WTC11 (cell line): ENCODE results near the gene GLRA2. TPM values are rescaled to one million over a fixed set of nuclear protein-coding genes. Genes with fewer than 3 reads are reported as not detected.

Source experiments
- ATAC-seq: fragments of 200-7000 bp; cut with Tn5 transposase; 2 replicates; pipeline ENCODE4 v1.10.0; 2021; ENCODE audit warnings: mild to moderate bottlenecking, moderate library complexity
- CTCF ChIA-PET: fragments of 300-600 bp; sonication (Branson Sonifier 250); formaldehyde crosslinking; loops from one replicate; lab custom pipeline; 2021; ENCODE audit warnings: antibody characterized with exemption; lab: Charles Lee
- POLR2A ChIA-PET: fragments of 350-600 bp; sonication (Branson Sonifier 250); formaldehyde crosslinking; loops from one replicate; lab custom pipeline; 2021; ENCODE audit warnings: antibody characterized with exemption; lab: Charles Lee
- DNase-seq: peaks from one replicate; pipeline ENCODE4 v3.0.0; 2021; ENCODE audit warnings: low spot score
- H3K27ac Mint-ChIP-seq: 2 replicates; pipeline ENCODE4 v1.8.0; 2021; ENCODE audit warnings: mixed read lengths
- H3K27me3 Mint-ChIP-seq: 2 replicates; pipeline ENCODE4 v1.8.0; 2021; ENCODE audit warnings: low read depth, mild to moderate bottlenecking, moderate library complexity, mixed read lengths
- H3K36me3 Mint-ChIP-seq: 2 replicates; pipeline ENCODE4 v1.8.0; 2021; ENCODE audit warnings: mixed read lengths
- H3K4me1 Mint-ChIP-seq: 2 replicates; pipeline ENCODE4 v1.8.0; 2022; ENCODE audit warnings: mixed read lengths
- H3K4me3 Mint-ChIP-seq: 2 replicates; pipeline ENCODE4 v1.8.0; 2021; ENCODE audit warnings: mild to moderate bottlenecking, moderate library complexity, mixed read lengths
- H3K9me3 Mint-ChIP-seq: 2 replicates; pipeline ENCODE4 v1.8.0; 2021; ENCODE audit warnings: mixed read lengths
- CREM ChIP-seq: sonication (generic); formaldehyde crosslinking; IDR thresholded peaks from 2 replicates; pipeline ENCODE4 v1.8.1; 2022; ENCODE audit warnings: mild to moderate bottlenecking, missing genetic modification reagents, moderate library complexity
- EMX1 ChIP-seq: fragments of 250-450 bp; sonication (Bioruptor Pico); IDR thresholded peaks from 2 replicates; pipeline ENCODE4 v1.8.0; 2021; ENCODE audit warnings: mild to moderate bottlenecking
- FOXJ3 ChIP-seq: sonication (generic); formaldehyde crosslinking; IDR thresholded peaks from 2 replicates; pipeline ENCODE4 v1.9.0; 2021; ENCODE audit warnings: missing genetic modification reagents, mild to moderate bottlenecking, borderline replicate concordance
- GABPB1 ChIP-seq: sonication (generic); formaldehyde crosslinking; IDR thresholded peaks from 2 replicates; pipeline ENCODE4 v1.8.1; 2023; ENCODE audit warnings: mild to moderate bottlenecking, missing genetic modification reagents
- GRHL2 ChIP-seq: fragments of 250-450 bp; sonication (Bioruptor Pico); IDR thresholded peaks from 2 replicates; pipeline ENCODE4 v1.8.0; 2022; ENCODE audit warnings: mild to moderate bottlenecking, moderate library complexity; ENCODE audit not compliant: insufficient replicate concordance, severe bottlenecking
- KAT7 ChIP-seq: sonication (generic); formaldehyde crosslinking; IDR thresholded peaks from 2 replicates; pipeline ENCODE4 v1.8.1; 2023; ENCODE audit warnings: missing genetic modification reagents, mild to moderate bottlenecking, borderline replicate concordance
- MYBL2 ChIP-seq: sonication (generic); formaldehyde crosslinking; IDR thresholded peaks from 2 replicates; pipeline ENCODE4 v1.8.1; 2023; ENCODE audit warnings: mild to moderate bottlenecking, moderate library complexity, missing genetic modification reagents
- NFE2L1 ChIP-seq: sonication (generic); formaldehyde crosslinking; IDR thresholded peaks from 2 replicates; pipeline ENCODE4 v1.8.1; 2023; ENCODE audit warnings: missing genetic modification reagents
- PRRX2 ChIP-seq: fragments of 250-450 bp; sonication (Bioruptor Pico); IDR thresholded peaks from 2 replicates; pipeline ENCODE4 v1.8.0; 2021; ENCODE audit warnings: mild to moderate bottlenecking
- TP53 ChIP-seq: sonication (generic); formaldehyde crosslinking; IDR thresholded peaks from 2 replicates; pipeline ENCODE4 v1.8.1; 2023; ENCODE audit warnings: mild to moderate bottlenecking, missing genetic modification reagents
- ZNF317 ChIP-seq: sonication (generic); formaldehyde crosslinking; IDR thresholded peaks from 2 replicates; pipeline ENCODE4 v1.8.1; 2023; ENCODE audit warnings: low read depth, mild to moderate bottlenecking, moderate library complexity, missing genetic modification reagents, borderline replicate concordance
- ZNF396 ChIP-seq: fragments of 250-450 bp; sonication (Bioruptor Pico); IDR thresholded peaks from 2 replicates; pipeline ENCODE4 v1.8.0; 2021; ENCODE audit warnings: mild to moderate bottlenecking, moderate library complexity, borderline replicate concordance
- total RNA-seq: library from RNA; stranded (reverse); gene quantifications from 3 replicates; pipeline ENCODE4 v1.2.3, GENCODE V29; 2021
- TF ChIP-seq, protein P1 (sequence below): sonication (generic); formaldehyde crosslinking; IDR thresholded peaks from 2 replicates; pipeline ENCODE4 v1.8.1; 2022; ENCODE audit warnings: mild to moderate bottlenecking, missing genetic modification reagents, moderate library complexity, borderline replicate concordance
- TF ChIP-seq, protein P2 (sequence below): sonication (generic); formaldehyde crosslinking; conservative IDR thresholded peaks from 2 replicates; pipeline ENCODE4 v1.8.1; 2022; ENCODE audit warnings: mild to moderate bottlenecking, missing genetic modification reagents
- TF ChIP-seq, protein P3 (sequence below): sonication (generic); formaldehyde crosslinking; IDR thresholded peaks from 2 replicates; pipeline ENCODE4 v1.8.0; 2022; ENCODE audit warnings: mild to moderate bottlenecking, missing genetic modification reagents
- TF ChIP-seq, protein P4 (sequence below): sonication (generic); formaldehyde crosslinking; IDR thresholded peaks from 2 replicates; pipeline ENCODE4 v1.8.1; 2023; ENCODE audit warnings: mild to moderate bottlenecking, missing genetic modification reagents, borderline replicate concordance
- TF ChIP-seq, protein P5 (sequence below): sonication (generic); formaldehyde crosslinking; IDR thresholded peaks from 2 replicates; pipeline ENCODE4 v1.8.0; 2023; ENCODE audit warnings: missing genetic modification reagents, mild to moderate bottlenecking, borderline replicate concordance
- TF ChIP-seq, protein P6 (sequence below): sonication (generic); formaldehyde crosslinking; IDR thresholded peaks from 2 replicates; pipeline ENCODE4 v1.8.1; 2023; ENCODE audit warnings: mild to moderate bottlenecking, missing genetic modification reagents, moderate library complexity
- TF ChIP-seq, protein P7 (sequence below): fragments of 200-600 bp; IDR thresholded peaks from 2 replicates; pipeline ENCODE4 v1.8.0; 2022; ENCODE audit warnings: antibody characterized with exemption
- TF ChIP-seq, protein P8 (sequence below): sonication (generic); formaldehyde crosslinking; IDR thresholded peaks from 2 replicates; pipeline ENCODE4 v1.8.1; 2023; ENCODE audit warnings: mild to moderate bottlenecking, missing genetic modification reagents

Gene GLRA2
- total RNA-seq, 1 experiment from 2014 or later: not detected

DNA sequence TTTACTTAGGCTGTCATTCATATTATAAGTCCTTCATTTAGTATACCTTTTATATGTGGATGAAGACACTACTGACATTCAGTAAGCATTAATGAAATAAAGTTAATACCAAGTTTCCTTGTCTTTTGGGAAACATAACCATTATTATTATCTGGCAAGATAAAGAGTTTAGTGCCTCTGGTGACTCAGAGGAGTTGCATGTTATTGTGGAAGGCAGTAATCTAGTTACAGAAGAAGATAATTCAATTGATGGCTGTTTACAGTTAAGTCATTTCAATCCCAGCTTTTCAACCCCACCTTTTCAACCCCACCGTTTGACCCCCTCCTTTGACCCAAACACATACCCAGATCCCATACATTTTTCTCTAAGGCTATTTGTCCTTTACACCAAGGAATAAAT is 199.7 kb downstream of the GLRA2 start (continued):
- TF ChIP-seq, protein P1, sequence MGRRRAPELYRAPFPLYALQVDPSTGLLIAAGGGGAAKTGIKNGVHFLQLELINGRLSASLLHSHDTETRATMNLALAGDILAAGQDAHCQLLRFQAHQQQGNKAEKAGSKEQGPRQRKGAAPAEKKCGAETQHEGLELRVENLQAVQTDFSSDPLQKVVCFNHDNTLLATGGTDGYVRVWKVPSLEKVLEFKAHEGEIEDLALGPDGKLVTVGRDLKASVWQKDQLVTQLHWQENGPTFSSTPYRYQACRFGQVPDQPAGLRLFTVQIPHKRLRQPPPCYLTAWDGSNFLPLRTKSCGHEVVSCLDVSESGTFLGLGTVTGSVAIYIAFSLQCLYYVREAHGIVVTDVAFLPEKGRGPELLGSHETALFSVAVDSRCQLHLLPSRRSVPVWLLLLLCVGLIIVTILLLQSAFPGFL: no peak
- TF ChIP-seq, protein P2, sequence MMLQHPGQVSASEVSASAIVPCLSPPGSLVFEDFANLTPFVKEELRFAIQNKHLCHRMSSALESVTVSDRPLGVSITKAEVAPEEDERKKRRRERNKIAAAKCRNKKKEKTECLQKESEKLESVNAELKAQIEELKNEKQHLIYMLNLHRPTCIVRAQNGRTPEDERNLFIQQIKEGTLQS (CRISPR knock-in tag): no peak
- TF ChIP-seq MYBL2 (CRISPR knock-in tag): no peak
- TF ChIP-seq FOXJ3 (CRISPR knock-in tag): no peak

DNA sequence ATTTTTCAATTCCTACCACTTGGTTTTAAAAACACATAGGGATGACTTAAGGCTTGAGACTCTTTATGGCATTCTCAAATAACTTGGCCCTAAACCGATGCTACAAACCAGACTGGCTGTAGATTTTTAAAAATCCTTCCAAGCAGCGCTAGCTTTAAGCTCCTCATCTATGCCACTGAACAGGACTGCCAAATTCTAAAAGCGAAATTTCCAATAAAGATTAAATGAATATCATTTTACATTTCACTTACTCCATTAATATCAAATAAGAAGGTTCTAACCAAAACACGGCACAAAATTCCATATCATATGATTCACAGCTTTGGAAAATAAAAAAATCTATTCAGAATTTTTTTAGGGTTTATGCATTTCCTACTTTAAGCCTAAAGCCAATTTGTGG is 209.3 kb downstream of the GLRA2 start:
- Mint-ChIP-seq H3K9me3 (no peaks in the 10 kb centered on the region), H3K36me3 (no peaks in the 10 kb centered on the region), H3K27ac (no peak overlapping the region), H3K4me3 (no peak overlapping the region), H3K4me1 (peaks cover 11% of the 10 kb centered on the region), H3K27me3 (no peaks in the 10 kb centered on the region)
- ChIA-PET POLR2A (no interaction called here), CTCF (no interaction called here)
- ATAC-seq (no peak), DNase-seq (no peak)
- TF ChIP-seq, protein P3, sequence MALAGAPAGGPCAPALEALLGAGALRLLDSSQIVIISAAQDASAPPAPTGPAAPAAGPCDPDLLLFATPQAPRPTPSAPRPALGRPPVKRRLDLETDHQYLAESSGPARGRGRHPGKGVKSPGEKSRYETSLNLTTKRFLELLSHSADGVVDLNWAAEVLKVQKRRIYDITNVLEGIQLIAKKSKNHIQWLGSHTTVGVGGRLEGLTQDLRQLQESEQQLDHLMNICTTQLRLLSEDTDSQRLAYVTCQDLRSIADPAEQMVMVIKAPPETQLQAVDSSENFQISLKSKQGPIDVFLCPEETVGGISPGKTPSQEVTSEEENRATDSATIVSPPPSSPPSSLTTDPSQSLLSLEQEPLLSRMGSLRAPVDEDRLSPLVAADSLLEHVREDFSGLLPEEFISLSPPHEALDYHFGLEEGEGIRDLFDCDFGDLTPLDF (CRISPR knock-in tag): no peak
- TF ChIP-seq GABPB1 (CRISPR knock-in tag): no peak
- TF ChIP-seq, protein P4, sequence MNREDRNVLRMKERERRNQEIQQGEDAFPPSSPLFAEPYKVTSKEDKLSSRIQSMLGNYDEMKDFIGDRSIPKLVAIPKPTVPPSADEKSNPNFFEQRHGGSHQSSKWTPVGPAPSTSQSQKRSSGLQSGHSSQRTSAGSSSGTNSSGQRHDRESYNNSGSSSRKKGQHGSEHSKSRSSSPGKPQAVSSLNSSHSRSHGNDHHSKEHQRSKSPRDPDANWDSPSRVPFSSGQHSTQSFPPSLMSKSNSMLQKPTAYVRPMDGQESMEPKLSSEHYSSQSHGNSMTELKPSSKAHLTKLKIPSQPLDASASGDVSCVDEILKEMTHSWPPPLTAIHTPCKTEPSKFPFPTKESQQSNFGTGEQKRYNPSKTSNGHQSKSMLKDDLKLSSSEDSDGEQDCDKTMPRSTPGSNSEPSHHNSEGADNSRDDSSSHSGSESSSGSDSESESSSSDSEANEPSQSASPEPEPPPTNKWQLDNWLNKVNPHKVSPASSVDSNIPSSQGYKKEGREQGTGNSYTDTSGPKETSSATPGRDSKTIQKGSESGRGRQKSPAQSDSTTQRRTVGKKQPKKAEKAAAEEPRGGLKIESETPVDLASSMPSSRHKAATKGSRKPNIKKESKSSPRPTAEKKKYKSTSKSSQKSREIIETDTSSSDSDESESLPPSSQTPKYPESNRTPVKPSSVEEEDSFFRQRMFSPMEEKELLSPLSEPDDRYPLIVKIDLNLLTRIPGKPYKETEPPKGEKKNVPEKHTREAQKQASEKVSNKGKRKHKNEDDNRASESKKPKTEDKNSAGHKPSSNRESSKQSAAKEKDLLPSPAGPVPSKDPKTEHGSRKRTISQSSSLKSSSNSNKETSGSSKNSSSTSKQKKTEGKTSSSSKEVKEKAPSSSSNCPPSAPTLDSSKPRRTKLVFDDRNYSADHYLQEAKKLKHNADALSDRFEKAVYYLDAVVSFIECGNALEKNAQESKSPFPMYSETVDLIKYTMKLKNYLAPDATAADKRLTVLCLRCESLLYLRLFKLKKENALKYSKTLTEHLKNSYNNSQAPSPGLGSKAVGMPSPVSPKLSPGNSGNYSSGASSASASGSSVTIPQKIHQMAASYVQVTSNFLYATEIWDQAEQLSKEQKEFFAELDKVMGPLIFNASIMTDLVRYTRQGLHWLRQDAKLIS: no peak
- no peak for TF ChIP-seq EMX1 (CRISPR knock-in tag)
- TF ChIP-seq PRRX2: no peak
- no peak for TF ChIP-seq ZNF396 (CRISPR knock-in tag)
- TF ChIP-seq GRHL2 (CRISPR knock-in tag): no peak
- no peak for TF ChIP-seq CREM (CRISPR knock-in tag)
- TF ChIP-seq, protein P5, sequence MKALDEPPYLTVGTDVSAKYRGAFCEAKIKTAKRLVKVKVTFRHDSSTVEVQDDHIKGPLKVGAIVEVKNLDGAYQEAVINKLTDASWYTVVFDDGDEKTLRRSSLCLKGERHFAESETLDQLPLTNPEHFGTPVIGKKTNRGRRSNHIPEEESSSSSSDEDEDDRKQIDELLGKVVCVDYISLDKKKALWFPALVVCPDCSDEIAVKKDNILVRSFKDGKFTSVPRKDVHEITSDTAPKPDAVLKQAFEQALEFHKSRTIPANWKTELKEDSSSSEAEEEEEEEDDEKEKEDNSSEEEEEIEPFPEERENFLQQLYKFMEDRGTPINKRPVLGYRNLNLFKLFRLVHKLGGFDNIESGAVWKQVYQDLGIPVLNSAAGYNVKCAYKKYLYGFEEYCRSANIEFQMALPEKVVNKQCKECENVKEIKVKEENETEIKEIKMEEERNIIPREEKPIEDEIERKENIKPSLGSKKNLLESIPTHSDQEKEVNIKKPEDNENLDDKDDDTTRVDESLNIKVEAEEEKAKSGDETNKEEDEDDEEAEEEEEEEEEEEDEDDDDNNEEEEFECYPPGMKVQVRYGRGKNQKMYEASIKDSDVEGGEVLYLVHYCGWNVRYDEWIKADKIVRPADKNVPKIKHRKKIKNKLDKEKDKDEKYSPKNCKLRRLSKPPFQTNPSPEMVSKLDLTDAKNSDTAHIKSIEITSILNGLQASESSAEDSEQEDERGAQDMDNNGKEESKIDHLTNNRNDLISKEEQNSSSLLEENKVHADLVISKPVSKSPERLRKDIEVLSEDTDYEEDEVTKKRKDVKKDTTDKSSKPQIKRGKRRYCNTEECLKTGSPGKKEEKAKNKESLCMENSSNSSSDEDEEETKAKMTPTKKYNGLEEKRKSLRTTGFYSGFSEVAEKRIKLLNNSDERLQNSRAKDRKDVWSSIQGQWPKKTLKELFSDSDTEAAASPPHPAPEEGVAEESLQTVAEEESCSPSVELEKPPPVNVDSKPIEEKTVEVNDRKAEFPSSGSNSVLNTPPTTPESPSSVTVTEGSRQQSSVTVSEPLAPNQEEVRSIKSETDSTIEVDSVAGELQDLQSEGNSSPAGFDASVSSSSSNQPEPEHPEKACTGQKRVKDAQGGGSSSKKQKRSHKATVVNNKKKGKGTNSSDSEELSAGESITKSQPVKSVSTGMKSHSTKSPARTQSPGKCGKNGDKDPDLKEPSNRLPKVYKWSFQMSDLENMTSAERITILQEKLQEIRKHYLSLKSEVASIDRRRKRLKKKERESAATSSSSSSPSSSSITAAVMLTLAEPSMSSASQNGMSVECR (CRISPR knock-in tag): no peak
- TF ChIP-seq, protein P1: no peak
- TF ChIP-seq KAT7 (CRISPR knock-in tag): no peak
- TF ChIP-seq, protein P6, sequence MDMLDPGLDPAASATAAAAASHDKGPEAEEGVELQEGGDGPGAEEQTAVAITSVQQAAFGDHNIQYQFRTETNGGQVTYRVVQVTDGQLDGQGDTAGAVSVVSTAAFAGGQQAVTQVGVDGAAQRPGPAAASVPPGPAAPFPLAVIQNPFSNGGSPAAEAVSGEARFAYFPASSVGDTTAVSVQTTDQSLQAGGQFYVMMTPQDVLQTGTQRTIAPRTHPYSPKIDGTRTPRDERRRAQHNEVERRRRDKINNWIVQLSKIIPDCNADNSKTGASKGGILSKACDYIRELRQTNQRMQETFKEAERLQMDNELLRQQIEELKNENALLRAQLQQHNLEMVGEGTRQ: no peak
- TF ChIP-seq, protein P7, sequence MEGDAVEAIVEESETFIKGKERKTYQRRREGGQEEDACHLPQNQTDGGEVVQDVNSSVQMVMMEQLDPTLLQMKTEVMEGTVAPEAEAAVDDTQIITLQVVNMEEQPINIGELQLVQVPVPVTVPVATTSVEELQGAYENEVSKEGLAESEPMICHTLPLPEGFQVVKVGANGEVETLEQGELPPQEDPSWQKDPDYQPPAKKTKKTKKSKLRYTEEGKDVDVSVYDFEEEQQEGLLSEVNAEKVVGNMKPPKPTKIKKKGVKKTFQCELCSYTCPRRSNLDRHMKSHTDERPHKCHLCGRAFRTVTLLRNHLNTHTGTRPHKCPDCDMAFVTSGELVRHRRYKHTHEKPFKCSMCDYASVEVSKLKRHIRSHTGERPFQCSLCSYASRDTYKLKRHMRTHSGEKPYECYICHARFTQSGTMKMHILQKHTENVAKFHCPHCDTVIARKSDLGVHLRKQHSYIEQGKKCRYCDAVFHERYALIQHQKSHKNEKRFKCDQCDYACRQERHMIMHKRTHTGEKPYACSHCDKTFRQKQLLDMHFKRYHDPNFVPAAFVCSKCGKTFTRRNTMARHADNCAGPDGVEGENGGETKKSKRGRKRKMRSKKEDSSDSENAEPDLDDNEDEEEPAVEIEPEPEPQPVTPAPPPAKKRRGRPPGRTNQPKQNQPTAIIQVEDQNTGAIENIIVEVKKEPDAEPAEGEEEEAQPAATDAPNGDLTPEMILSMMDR: no peak
- TF ChIP-seq TP53 (CRISPR knock-in tag): no peak
- TF ChIP-seq NFE2L1: no peak
- no peak for TF ChIP-seq ZNF317 (CRISPR knock-in tag)
- TF ChIP-seq, protein P8, sequence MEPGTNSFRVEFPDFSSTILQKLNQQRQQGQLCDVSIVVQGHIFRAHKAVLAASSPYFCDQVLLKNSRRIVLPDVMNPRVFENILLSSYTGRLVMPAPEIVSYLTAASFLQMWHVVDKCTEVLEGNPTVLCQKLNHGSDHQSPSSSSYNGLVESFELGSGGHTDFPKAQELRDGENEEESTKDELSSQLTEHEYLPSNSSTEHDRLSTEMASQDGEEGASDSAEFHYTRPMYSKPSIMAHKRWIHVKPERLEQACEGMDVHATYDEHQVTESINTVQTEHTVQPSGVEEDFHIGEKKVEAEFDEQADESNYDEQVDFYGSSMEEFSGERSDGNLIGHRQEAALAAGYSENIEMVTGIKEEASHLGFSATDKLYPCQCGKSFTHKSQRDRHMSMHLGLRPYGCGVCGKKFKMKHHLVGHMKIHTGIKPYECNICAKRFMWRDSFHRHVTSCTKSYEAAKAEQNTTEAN (CRISPR knock-in tag): no peak
